CD14-positive monocyte (primary cell): ENCODE measurements around the gene ABI3. TPM values are rescaled to one million over a fixed set of nuclear protein-coding genes. Genes with fewer than 3 reads are reported as not detected.

Experiments used
- DNase-seq, 3 donors: peaks; one replicate each; pipeline ENCODE4 v3.0.0-alpha.2; 2011 to 2022
- H2AFZ ChIP-seq: 2 replicates; pipeline ENCODE4 v1.6.0; 2012; ENCODE audit warnings: mild to moderate bottlenecking, low read depth, low read length, inconsistent platforms; ENCODE audit not compliant: insufficient read depth, poor library complexity, severe bottlenecking
- H3K27ac ChIP-seq, 2 donors: 1 replicate in 1 of 2; 2 replicates in 1 of 2; pipeline ENCODE4 v1.5.1; 2012 to 2013; ENCODE audit warnings: low read length in 2 of 2, control low read depth in 1 of 2, inconsistent platforms in 1 of 2, low read depth in 1 of 2, mild to moderate bottlenecking in 1 of 2
- H3K27me3 ChIP-seq, 2 donors: one replicate each; pipeline versions ENCODE4 v1.6.0 to v1.6.1; 2011 to 2013; ENCODE audit warnings: low read length in 2 of 2; ENCODE audit not compliant: control insufficient read depth in 2 of 2, insufficient read depth in 2 of 2
- H3K36me3 ChIP-seq, 2 donors: replicated peaks in 1 of 2; 1 replicate in 1 of 2; 2 replicates in 1 of 2; pipeline versions ENCODE4 v1.5.1 to v1.6.1; 2012 to 2013; ENCODE audit warnings: low read length in 2 of 2, control low read depth in 1 of 2, inconsistent platforms in 1 of 2, mild to moderate bottlenecking in 1 of 2; ENCODE audit not compliant: insufficient read depth in 2 of 2, control insufficient read depth in 1 of 2
- H3K4me1 ChIP-seq, 2 donors: 1 replicate in 1 of 2; 2 replicates in 1 of 2; pipeline versions ENCODE4 v1.5.1 to v1.6.1; 2012 to 2013; ENCODE audit warnings: low read length in 2 of 2, control low read depth in 1 of 2, inconsistent platforms in 1 of 2, mild to moderate bottlenecking in 1 of 2, moderate library complexity in 1 of 2; ENCODE audit not compliant: insufficient read depth in 2 of 2, control insufficient read depth in 1 of 2
- H3K4me2 ChIP-seq: replicated peaks from 2 replicates; pipeline ENCODE3; 2012; ENCODE audit warnings: low read length, moderate library complexity, mild to moderate bottlenecking; ENCODE audit not compliant: poor library complexity, severe bottlenecking; ENCODE audit errors: extremely low read depth
- H3K4me3 ChIP-seq, 3 experiments: fragments of 200-600 bp in 1 of 3; sonication (generic) in 1 of 3; replicated peaks in 1 of 3; 1 replicate in 2 of 3; 2 replicates in 1 of 3; pipeline ENCODE4 v1.5.1; 2011 to 2013; ENCODE audit warnings: low read length in 3 of 3, mild to moderate bottlenecking in 3 of 3, control low read depth in 2 of 3, low read depth in 2 of 3, inconsistent platforms in 1 of 3, moderate library complexity in 1 of 3
- H3K79me2 ChIP-seq: 2 replicates; pipeline ENCODE4 v1.6.0; 2012; ENCODE audit warnings: mild to moderate bottlenecking, control low read depth, inconsistent platforms, low read length, moderate library complexity; ENCODE audit not compliant: insufficient read depth
- H3K9ac ChIP-seq: 2 replicates; pipeline ENCODE4 v1.6.0; 2017; ENCODE audit warnings: low read length, mild to moderate bottlenecking; ENCODE audit not compliant: insufficient read depth, poor library complexity, severe bottlenecking
- H3K9me3 ChIP-seq, 2 donors: replicated peaks in 1 of 2; 1 replicate in 1 of 2; 2 replicates in 1 of 2; pipeline versions ENCODE4 v1.5.1 to v1.6.1; 2012 to 2013; ENCODE audit warnings: low read length in 2 of 2, control low read depth in 1 of 2; ENCODE audit not compliant: control insufficient read depth in 1 of 2, insufficient read depth in 1 of 2
- H4K20me1 ChIP-seq: 2 replicates; pipeline ENCODE4 v1.6.0; 2012; ENCODE audit warnings: mild to moderate bottlenecking, low read length, control low read depth, moderate library complexity; ENCODE audit not compliant: insufficient read depth
- H3K27ac Mint-ChIP-seq, 7 donors: one replicate each; pipeline ENCODE4 v1.8.0; 2020; ENCODE audit warnings: mild to moderate bottlenecking in 7 of 7, mixed read lengths in 7 of 7, moderate library complexity in 6 of 7, inconsistent platforms in 2 of 7
- H3K27me3 Mint-ChIP-seq, 3 donors: one replicate each; pipeline ENCODE4 v1.8.0; 2021 to 2022; ENCODE audit warnings: low read depth in 3 of 3, mild to moderate bottlenecking in 3 of 3, mixed read lengths in 3 of 3, moderate library complexity in 3 of 3, inconsistent platforms in 1 of 3
- H3K36me3 Mint-ChIP-seq, 2 donors: one replicate each; pipeline ENCODE4 v1.8.0; 2020; ENCODE audit warnings: mixed read lengths in 2 of 2, inconsistent platforms in 1 of 2, mild to moderate bottlenecking in 1 of 2
- H3K4me1 Mint-ChIP-seq: one replicate; pipeline ENCODE4 v1.8.0; 2020; ENCODE audit warnings: mild to moderate bottlenecking, mixed read lengths
- H3K4me3 Mint-ChIP-seq, 2 donors: one replicate each; pipeline ENCODE4 v1.8.0; 2020; ENCODE audit warnings: mild to moderate bottlenecking in 2 of 2, mixed read lengths in 2 of 2, moderate library complexity in 1 of 2
- H3K9me3 Mint-ChIP-seq, 7 donors: one replicate each; pipeline ENCODE4 v1.8.0; 2020 to 2022; ENCODE audit warnings: mixed read lengths in 7 of 7, mild to moderate bottlenecking in 6 of 7, moderate library complexity in 6 of 7, inconsistent platforms in 2 of 7
- WGBS: methylation state at CpG from one replicate; pipeline ENCODE4 v1.1.5; 2013; ENCODE audit warnings: missing lambda C conversion rate; ENCODE audit not compliant: insufficient coverage; 5-methylcytosine and 5-hydroxymethylcytosine counted together
- intact Hi-C, 2 donors: fragments of 100-400 bp; cut with micrococcal nuclease; formaldehyde crosslinking; loops; one replicate each; pipeline versions ENCODE4 v1.15.0 to v1.15.1; 2023
- polyA plus RNA-seq, 3 donors: library from polyadenylated mRNA; depleted of rRNA in 1 of 3; unstranded in 2 of 3; stranded (reverse) in 1 of 3; fragments of 300-500 nt in 2 of 3; fragments of >200 nt in 1 of 3; fragmentation: Illumina TruSeq in 2 of 3; gene quantifications; 1 replicate in 2 of 3; 2 replicates in 1 of 3; pipeline ENCODE4 v1.2.3, GENCODE V29; 2012 to 2021
- TF ChIP-seq, protein P1 (sequence below): fragments of 200-600 bp; IDR thresholded peaks from one replicate; pipeline ENCODE4 v1.8.0; 2022; ENCODE audit warnings: antibody characterized with exemption, mild to moderate bottlenecking

ABI3 gene
- polyA plus RNA-seq, 3 donors = 43.2 to 90.6 (median 73.2) TPM

DNA sequence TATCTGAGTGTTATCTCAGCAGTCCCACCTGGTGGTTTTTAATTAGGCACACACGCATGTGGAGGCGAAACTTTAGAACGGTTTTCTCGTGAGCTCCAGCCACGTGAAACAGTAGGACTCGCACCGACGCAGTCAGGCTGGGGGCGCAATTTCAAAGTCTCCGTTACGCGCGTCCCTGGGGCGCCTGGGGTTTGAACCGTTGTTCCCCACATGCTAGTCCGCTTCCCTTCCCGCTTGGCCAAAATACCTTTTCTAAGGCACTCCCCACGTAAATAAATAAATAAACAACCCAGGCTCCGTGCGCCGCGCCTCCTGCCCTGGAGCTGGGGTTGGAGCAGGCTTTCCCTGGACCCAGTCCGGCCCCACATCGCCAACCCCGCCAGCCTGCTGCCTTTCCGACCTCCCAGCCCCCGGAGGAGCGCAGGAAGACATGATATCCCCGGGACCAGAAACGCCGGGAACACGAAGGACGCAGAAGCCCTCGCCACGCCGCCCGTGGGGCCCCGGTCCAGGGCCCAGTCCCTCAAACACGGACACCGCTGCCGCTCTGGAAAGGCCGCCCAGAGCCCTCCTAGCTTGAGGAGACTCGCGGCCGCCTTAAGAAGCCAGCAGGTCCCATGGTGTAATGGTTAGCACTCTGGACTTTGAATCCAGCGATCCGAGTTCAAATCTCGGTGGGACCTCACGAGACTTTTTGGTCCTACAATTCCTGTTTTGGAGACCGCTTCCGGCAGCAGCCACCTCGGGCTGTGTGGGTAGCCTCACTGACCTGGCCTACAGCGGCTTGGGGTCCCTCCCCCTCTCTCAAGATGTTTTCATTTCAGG, 18.4 kb upstream of the ABI3 start:
- Mint-ChIP-seq H3K36me3 (peaks cover 0 to 3% of the 10 kb centered on the region in 2 donors), H3K4me1 (peaks cover 43% of the 10 kb centered on the region), H3K4me3 (peak overlapping the region; percentile 94 to 96), H3K27ac (peak overlapping the region; percentile 99 to 100 (median 99)), H3K9me3 (no peaks in the 10 kb centered on the region), H3K27me3 (peaks cover 0 to 7% (median 0%) of the 10 kb centered on the region in 3 donors)
- DNase-seq = peak; percentile 88 to 89 (median 89)
- peak overlapping the region; percentile 31 to 80 (median 73) for H3K4me3 ChIP-seq
- H2AFZ ChIP-seq = peak overlapping the region; percentile 85
- no peaks in the 10 kb centered on the region for H3K9me3 ChIP-seq
- H3K36me3 ChIP-seq = no peaks in the 10 kb centered on the region
- intact Hi-C loops = loop anchor here in 1 of 2 donors (2.0 kb wide), 2 partner anchors 27 to 61 kb away; no protein-coding TSS in a partner anchor
- peak overlapping the region; percentile 97 to 99 for H3K27ac ChIP-seq
- H4K20me1 ChIP-seq = no peaks in the 10 kb centered on the region
- H3K4me2 ChIP-seq = peak overlapping the region; percentile 80
- WGBS = 0% methylated on average over 51 of the region's 53 CpGs
- H3K27me3 ChIP-seq = no peaks in the 10 kb centered on the region
- H3K4me1 ChIP-seq = peaks cover 33 to 38% of the 10 kb centered on the region in 2 donors
- no peaks in the 10 kb centered on the region for H3K79me2 ChIP-seq
- peak overlapping the region; percentile 93 for H3K9ac ChIP-seq
- TF ChIP-seq, protein P1, sequence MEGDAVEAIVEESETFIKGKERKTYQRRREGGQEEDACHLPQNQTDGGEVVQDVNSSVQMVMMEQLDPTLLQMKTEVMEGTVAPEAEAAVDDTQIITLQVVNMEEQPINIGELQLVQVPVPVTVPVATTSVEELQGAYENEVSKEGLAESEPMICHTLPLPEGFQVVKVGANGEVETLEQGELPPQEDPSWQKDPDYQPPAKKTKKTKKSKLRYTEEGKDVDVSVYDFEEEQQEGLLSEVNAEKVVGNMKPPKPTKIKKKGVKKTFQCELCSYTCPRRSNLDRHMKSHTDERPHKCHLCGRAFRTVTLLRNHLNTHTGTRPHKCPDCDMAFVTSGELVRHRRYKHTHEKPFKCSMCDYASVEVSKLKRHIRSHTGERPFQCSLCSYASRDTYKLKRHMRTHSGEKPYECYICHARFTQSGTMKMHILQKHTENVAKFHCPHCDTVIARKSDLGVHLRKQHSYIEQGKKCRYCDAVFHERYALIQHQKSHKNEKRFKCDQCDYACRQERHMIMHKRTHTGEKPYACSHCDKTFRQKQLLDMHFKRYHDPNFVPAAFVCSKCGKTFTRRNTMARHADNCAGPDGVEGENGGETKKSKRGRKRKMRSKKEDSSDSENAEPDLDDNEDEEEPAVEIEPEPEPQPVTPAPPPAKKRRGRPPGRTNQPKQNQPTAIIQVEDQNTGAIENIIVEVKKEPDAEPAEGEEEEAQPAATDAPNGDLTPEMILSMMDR = no peak

DNA sequence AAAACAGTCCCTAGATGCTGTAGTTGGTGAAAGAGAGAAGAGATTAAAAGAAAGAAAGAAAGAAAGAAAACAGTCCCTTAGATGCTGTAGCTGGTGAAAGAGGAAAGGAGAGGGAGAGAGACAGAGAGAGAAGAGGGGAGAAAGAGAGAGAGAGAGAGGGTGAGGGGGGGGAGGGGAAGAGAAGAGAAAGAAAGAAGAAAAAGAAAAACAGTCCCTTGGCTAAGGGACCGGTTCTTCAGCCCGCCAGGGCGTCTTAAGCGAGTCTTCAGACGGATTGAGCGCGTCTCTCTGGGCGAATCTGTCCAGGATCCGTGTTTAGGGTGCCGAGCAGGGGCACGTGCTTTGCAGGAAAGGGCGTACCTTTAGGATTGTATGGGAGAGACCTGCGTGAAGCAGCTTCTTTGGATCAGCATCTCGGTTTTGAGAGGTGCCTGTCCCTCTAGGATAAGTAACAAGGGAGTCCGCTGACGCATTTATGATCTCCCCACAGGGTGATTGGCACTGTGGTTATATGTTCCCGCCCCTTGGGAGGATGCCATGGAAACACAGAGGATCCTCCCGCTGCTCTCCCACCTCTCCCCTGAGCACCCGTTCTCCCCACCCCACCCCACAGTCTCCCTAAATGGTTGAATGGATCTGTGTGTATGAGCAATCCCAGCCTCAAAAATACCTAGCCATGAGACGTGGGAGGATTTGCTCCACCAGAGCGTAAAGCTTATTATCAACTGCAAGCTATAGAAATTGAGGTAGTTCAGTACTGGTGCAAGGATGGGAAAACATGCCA, 16.8 kb upstream of the ABI3 start:
- Histone ChIP-seq H4K20me1 (no peaks in the 10 kb centered on the region), H3K36me3 (no peaks in the 10 kb centered on the region), H3K9me3 (no peaks in the 10 kb centered on the region), H3K79me2 (no peaks in the 10 kb centered on the region), H3K4me3 (peak overlapping the region; percentile 31 to 80 (median 73)), H3K9ac (peak overlapping the region; percentile 93), H2AFZ (peak overlapping the region; percentile 58), H3K27ac (peak overlapping the region; percentile 97 to 99), H3K27me3 (no peaks in the 10 kb centered on the region), H3K4me2 (peak overlapping the region; percentile 80), H3K4me1 (peaks cover 33 to 38% of the 10 kb centered on the region in 2 donors)
- intact Hi-C loops = loop anchor here in 1 of 2 donors (2.0 kb wide), 2 partner anchors 25 to 59 kb away; no protein-coding TSS in a partner anchor
- H3K27ac Mint-ChIP-seq = peak overlapping the region; percentile 99 to 100 (median 99)
- H3K4me3 Mint-ChIP-seq = peak overlapping the region; percentile 94 to 96
- H3K27me3 Mint-ChIP-seq = peaks cover 0 to 7% (median 0%) of the 10 kb centered on the region in 3 donors
- peak; percentile 54 to 61 (median 60) for DNase-seq
- WGBS = 0% methylated on average over 16 of the region's 21 CpGs
- H3K36me3 Mint-ChIP-seq = peaks cover 0 to 3% of the 10 kb centered on the region in 2 donors
- TF ChIP-seq, protein P1 = no peak
- H3K4me1 Mint-ChIP-seq = peaks cover 46% of the 10 kb centered on the region
- H3K9me3 Mint-ChIP-seq = peaks cover 0 to 1% (median 0%) of the 10 kb centered on the region in 7 donors
